HG03045 (cell line): ENCODE data around the gene PGAM5.

Source experiments
- ATAC-seq: cut with Tn5 transposase; IDR thresholded peaks from one replicate; pipeline ENCODE4 v1.9.1; 2021; ENCODE audit warnings: mild to moderate bottlenecking, moderate library complexity; ENCODE audit not compliant: unreplicated experiment

The PGAM5 gene

DNA sequence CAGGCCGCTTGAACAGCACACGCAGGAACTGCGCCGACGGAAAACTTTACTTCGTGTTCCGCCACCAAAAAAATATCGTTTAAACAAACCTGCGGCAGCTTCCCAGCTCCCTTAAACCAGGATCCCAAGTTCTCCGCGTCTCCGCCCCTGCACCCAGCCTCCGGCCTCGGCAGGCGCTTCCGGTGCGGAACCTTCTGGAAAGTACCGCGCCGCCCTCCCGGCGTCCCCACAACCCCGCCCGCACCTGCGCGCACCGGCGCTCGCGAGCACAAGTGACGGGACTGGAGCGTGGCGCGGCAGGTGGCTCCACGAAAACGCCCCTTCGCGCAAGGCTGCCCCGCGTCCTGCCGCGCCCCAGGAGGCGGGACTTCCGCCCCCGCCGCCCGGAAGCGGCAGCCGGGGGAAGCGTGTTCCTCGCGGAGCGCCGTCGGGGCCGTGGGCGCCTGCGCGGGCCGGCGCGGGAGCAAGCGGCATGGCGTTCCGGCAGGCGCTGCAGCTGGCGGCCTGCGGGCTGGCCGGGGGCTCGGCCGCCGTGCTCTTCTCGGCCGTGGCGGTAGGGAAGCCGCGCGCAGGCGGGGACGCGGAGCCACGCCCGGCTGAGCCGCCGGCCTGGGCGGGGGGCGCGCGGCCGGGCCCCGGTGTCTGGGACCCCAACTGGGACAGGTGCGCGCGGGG is at the start of gene PGAM5:
PGAM5 (plus strand) TSS at position 438 of the 675 bp plus-strand sequence; CDS start at position 473, 35 bp downstream.
- peak; percentile 84 for ATAC-seq

DNA sequence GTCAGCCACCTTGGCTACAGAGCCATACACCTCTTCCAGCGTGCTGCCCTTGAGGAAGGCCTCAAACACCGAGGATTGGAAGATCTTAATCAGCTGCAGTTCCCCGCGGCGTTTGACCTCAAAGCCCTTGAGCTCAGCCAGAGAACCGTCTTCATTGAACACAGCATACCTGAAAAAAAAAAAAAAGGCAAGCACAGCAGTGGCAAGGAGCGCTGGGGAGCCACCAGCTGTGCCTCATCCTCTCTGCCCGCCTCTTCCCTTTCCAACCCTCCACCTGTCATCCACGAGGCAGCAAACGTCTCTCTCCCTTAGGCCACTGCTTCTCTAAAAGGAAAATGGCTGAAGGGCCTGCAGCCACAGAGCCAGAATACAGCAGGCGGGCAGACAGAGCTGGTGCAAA is 49.6 kb upstream of the PGAM5 start:
- ATAC-seq, result no peak

DNA sequence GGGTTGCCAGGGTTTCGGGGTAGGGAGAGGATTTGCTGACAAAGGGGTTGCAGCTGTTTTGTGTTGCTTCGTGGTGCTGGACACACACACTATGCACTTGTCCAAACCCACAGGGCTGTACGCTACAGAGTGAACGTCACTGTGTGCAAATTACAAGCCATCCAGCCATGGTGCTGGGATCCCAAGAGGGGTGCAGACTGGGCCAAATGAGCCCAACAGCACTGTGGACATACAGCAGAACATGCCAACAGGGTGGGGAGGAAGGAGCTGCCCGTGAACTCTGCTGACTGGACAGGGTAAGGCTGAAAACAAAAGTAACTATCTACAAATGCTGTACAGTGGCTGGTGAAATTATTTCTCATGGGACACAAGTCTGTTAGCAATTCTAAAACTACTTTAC is 48.7 kb upstream of the PGAM5 start:
- no peak for ATAC-seq

DNA sequence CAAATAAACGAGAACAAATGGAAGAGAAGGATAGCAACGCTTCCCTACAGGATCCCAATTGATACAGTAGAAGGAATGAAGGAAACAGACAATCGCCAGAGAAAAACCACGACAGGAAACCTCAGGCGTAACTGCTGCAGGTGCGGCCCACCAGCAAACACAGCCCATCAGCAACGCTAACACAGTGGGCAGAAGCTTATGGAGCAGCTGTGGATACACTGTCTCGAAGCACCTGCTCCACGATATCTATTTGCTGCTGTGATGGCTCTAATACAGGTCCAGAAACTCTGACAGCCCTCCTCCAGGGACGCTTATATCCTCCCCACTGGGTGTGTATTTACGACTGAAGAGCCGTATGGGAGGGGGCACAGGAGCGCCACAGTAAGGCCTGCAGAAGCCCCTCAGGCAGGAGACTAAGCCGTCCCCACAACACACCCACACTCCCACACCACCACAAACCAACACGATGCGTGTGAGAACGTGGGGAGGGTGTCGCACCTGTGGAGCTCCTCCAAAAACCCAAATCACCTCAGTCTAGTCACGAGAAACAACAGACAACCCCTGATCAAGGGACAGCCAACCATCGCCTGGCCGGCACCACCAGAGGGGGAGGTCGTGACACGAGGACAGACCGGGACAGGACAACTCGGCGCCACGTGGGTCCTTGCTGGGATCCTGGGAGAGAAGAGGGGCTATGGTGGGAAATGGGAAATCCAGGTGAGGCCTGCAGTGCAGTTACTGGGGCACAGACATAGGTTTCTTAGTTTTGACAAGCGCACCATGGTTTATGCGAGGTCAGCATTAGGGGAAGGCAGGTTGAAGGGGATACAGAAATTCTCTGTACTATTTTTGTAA is 47.5 kb upstream of the PGAM5 start:
- no peak for ATAC-seq

DNA sequence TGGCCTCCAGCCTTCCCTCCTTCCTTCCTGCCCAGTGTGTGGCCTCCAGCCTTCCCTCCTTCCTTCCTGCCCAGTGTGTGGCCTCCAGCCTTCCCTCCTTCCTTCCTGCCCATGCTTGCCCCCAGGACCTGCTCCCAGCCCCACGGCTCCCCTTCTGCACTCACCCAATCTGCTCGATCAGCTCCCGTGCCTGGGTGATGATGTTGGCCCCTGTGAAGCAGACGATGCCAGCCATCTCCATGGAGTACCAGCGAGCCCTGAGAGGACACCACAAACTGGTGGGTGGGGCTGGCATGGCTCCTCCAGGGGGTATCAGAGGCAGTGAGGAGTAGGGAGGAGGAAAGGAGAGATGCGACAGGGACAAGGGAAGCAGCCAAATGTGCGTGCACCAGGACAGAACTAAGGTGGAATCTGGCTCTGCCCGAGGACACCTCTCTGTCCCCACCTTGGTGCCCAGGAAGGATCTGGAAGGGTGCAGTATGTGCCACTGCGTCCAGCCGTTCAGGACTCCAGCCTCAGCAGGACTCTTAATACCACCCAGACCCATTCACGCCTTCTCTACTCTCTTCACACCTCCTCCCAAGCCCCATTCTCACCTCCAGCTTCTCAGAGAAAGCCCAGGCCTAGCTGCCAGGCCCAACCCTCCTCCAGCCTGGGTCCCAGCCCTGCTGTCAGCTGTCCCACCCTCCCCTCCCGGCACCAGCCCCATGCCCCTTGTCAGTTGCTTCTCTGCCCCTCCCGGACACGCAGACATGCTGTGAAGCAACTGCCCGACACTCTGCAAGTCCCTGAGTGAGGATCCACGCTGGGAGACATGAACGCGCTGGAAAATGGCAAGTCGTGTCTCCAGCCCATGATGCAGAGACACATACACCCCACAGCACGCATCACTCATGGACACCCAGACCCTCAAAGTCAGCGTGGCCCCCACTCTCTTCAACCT is 46.2 kb upstream of the PGAM5 start:
- ATAC-seq, result no peak

DNA sequence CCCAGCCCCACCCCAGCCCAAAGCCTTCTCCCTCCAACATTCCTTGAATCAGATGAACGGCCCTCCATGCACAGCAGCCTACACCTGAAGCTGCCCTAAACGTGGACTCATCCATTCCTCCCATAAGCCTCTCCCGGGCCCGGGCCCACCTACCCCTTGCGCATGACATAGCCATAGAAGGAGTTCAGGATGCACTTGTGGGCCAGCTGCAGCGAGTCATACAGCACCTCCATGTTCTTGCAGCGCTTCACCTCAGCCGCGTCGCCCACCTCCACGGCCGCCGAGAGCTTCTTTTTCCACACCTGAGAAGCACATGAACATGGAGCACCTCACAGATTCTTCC is 45.5 kb upstream of the PGAM5 start:
- no peak for ATAC-seq

DNA sequence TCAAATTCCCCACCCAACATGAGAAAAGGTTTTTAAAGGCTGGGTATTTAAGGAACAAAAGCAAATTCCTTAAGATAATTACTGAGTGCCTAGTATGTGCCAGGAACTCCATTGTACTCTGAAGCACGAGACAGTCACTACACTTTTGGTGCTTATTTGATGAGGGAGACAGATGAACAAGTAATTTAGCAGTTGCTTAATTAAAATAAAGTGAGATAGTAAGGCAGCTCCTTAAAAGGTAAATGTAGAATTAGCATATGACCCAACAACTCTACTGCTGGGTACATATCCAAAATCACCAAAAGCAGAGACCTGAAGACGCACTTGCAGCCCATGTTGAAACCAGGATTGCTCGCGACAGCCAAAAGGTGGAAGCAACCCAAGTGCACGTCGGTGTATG is 44.8 kb upstream of the PGAM5 start:
- ATAC-seq, result no peak

DNA sequence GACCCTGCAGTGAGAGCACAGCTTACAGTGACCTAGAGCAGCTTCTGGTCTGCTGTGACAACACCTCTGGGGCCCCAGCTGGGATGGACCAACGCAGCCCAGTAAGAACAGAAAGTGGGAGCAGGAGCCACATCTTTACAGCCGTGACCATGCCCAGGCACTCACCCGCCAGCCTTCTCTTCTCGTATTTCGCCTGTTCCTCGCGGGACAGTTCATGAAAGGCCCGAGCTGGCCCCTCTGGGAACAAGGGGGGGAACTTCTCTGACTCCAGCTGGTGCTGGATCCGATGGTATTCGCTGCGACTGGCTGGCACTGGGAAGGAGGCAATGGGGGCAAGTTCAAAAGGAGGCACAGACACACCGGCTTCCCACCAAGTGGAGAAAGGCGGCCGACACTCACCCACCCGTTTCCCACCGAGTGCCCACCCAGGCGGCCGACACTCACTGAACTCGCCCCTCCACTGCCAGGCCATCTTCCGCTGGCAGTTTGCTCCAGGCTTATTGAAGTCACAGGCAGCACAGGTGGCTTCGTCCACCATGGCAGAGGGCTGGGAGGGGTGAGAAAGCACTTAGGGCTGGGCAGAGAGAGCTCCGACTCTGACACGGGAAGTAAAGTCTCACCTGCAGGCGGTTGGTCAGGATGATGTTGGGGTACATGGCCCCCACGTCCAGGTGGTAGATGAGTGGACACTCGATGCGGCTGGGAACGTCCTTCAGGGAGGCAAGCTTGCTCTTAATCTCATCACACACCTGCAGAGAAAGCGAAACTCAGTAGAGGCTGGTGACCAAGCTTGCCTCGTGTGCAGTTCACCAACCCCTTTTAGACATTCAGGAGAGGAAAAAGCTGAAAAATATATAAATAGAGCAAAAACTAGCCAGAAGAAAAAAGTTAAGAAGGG is 42.2 kb upstream of the PGAM5 start:
- ATAC-seq, result no peak

DNA sequence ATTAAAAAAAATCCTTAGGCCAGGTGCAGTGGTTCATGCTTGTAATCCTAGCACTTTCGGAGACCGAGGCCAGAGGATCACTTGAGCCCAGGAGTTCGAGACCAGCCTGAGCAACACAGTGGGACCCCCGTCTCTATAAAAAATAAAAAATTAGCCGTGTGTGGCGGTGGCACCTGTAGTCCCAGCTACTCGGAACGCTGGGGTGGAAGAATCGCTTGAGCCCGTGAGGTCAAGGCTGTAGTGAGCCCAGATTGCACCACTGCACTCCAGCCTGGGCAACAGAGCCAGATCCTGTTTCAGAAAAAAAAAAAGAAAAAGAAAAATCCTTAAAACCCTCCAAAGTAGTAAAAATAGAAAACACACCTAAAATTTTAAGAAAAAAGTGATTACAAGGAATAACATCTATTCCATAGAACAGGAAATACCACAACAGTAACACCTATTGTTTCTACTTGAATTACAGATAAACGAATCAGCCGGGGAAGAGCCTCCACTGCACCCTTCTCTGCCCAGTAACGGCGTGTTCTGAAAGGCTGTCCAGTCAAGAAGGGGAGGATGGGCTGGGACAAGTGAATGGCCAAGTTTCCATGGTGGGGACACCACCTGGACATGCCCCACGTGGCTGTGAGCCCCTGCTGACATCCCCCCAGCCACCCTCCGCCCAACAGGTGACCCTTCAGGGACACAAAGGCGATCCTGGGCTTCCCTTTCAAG is 41.3 kb upstream of the PGAM5 start:
- ATAC-seq, result no peak

DNA sequence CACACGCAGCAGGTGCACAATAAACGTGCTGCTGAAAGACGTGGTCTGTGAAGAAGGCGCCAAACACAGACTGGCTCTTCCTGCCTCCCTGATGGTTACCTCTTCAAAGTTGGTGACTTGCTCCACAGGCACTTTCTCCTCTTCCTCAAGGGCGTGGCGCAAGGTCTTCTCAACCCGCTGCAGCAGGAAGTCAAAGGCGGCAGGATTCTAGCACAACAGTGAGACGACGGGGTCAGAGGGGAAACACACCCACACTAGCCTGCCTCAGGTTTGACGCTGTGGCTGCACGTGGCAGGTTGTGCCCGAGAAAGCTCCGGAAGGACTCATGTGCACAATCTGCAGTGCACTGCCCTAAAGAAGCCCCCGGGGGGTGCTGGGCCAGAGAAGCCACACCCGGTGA is 38.5 kb upstream of the PGAM5 start:
- ATAC-seq, result no peak

DNA sequence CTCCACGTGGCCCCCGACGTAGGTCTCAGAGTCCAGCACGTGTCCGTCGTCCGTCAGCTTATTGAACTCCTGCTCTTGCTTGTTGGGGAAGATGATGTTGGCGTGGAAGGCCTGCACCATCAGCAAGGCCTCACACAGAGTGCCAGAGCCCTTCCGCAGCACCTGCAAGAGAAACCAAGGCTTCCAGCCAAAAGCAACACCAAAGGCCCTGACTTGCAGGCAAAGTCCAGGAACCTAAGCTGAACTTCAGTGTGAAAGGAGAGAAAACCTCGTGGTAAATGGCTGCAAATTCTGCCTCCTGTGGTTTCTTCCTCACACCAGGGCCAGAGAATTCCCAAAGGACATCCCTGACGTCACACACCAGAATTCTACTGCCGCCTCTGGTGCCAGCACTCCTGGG is 38.0 kb upstream of the PGAM5 start:
- ATAC-seq, result no peak

DNA sequence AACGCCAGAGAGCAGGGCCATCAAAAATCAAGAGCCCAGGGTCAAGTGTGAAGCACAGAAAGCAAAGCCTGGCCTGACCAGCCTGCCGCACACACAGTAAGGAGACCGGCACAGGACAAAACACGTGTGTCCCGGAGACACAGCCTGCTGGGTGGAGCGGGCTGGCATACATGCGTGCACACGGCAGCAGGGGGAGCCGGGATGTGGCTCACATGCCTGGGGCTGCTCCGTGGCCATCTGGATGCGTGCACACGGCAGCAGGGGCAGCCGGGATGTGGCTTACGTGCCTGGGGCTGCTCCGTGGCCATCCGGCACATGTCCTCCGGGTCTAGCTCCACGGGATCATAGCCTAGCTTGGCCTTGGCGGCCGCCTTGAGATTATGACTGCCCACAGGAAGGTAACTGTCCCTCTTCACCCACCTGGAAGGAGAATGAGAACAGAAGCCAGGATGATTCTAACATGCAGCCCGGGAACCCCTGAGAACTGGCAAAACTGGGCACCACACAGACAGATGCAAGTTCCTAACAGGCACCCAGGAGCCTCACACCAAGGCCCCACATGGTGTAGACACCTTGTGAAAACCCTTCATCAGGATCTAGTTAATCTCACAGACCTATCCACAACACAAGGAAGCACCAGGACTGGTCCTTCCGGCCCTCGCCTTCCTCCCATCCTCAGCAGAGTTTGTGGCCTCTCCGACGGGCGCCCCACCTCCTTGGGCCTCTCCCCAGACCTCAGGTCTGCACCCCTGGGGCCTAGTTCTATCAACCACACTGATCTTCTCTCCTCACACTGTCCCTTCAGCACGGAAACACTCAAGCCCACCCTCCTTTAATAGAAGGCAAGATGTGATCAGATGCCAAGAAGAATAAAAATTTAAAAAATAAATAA is 37.1 kb upstream of the PGAM5 start:
- ATAC-seq, result no peak

DNA sequence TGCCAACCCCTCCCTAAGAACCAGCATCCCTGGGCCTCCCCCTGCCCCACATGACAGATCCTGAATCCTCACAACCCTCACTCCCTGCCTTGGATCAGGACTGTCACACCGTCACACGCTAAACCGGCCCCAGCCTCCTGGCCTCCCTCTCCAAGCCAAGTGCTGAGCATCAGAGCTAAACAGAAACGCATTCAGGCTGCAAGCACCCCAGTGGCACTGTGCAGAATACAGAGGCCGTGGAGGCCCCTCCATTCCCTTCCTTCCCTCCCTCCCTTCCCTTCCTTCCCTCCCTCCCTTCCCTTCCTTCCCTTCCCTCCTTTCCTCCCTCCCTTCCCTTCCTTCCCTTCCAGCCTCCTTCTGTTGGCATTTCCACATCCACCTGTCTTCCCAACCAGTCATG is 36.1 kb upstream of the PGAM5 start:
- no peak for ATAC-seq

DNA sequence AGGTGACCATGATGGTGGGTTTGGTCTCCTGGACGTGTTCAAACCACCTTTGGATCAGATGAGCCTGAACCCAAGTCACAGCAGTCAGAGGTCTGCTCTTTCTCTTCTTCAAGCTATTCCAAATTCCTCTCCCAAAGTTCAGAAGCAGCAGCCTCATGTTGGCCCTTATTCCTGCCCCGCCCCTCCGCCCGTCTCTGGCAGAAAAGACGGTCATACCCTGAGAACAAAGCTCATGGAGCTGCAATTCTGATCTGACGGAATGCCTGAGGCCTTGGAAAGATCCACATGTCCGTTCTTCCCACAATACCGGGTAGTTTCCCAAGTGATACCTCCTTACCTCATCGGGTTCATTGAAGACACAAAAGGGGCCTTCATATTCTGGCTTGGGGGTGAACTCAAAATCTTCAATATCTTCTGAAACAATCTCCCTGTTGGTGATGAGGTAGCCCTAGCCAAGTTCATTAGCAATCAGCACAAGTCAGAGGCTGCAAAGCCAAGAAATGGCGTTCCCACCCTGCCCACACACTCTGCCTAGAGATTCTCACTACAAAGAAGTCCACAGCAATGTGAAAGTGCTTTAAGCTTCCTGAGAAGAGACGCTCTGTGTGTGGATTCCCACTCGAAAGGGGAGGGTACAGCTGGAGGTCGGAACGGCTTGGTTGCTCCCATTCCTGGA is 34.7 kb upstream of the PGAM5 start:
- no peak for ATAC-seq

DNA sequence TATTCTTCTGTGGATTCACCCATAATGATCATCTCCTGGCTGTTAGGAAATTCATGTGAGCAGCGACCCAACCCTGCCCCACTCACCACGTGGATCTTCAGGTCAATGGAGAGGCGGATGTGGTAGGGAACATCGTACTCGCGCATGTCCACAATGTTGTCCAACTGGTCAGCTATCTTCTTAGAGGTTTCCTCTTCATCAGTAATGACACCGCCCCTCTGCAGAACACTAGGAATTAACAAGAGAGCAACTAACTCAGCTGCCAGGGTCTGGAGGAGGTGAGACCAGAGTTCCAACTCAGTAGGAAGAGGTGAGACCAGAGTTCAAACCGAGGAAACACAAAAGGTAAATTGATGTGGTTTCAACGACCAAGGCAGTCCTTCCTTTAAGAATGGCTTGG is 33.1 kb upstream of the PGAM5 start:
- no peak for ATAC-seq

DNA sequence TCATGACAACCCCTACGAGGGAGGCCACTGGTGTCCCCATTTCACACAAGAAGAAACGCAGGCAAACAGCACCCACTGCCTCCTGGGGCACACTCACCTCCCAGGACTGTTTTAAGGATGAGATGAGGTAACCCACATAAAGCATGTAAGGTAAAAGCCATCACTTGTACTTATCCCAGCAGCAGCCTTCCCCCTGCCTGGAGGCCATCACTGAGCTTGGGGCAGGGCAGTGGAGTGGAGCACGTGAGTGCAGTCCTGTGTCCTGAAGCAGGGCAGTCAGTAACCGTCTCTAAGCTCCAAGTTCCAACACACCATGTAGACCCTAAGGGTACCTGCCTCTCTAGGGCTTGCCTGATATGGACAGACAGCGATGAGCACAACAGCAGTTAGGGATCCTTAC is 25.2 kb upstream of the PGAM5 start:
- no peak for ATAC-seq

DNA sequence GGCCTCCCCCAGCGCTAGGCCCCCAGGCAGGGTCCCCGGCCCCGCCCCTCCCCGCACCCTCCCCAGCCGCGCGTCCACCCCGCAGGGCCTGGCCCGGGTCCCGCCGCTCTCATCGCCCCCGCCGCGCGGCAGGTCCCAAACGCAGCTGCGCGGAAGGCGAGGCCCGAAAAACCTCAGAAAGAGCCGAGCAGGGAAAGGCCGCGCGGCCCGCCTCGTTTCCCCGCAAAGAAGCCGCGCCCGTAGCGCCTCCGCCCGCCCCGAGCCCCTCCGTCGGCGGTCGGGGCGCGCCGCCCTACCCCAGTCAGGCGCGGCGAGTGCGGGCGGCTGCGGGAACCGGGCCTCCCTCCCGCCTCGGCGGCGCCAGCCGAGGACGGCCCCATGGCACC is 23.8 kb upstream of the PGAM5 start:
- peak; percentile 20 for ATAC-seq
